GM18499 (cell line): ENCODE data around the gene KRT85.

Experiments
- ATAC-seq: cut with Tn5 transposase; IDR thresholded peaks from one replicate; pipeline ENCODE4 v1.9.1; 2021; ENCODE audit warnings: moderate number of reproducible peaks; ENCODE audit not compliant: insufficient read depth, unreplicated experiment

The KRT85 gene

DNA sequence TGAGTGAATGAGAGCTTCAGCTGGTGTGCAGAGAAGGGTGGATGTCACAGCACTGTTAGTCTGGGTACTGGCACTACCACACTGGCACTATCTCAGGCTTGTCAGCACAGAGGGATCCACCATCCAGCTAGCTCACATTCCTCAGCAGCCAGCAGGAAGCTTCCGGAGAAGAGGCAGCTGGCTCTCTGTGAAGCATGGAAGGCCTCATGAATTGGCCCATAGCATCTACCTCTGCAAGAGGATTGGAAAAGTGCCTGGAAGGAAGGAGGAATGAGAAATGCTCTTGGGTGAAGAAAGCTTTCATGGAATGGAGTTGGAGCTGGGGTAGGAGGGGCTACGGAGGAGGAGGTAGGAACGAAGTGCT is 56.0 kb downstream of the KRT85 start:
- no peak for ATAC-seq

DNA sequence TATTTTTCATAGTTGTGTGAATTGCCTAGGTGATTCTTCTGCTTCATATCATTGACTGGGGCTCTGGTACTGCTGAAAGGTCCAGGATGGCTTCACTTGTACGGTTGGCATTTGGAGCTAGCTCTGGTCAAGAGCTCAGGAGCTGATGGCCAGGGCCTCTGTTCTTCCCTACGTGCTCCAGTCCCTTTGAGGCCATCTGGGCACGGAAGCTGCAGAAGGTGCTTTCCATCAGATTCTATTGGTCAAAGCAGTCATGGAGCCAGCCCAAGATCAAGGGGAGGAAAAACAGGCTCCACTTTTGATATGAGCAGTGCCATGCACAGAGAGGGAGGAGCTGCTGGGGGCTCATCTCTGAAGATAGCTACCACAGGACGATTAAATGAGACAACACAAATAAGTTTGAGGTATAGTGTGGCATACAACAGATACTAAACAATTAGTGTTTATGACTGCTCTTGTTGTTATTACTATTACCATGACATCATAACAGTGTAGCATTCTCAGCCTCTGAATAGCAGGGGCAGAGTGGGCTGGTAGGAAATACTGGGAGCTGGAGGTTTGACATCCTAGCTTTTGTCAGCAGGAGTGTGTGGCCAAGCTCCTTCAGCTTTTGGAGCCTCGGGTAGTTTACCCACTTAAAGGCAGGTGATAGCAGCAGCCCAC is 56.5 kb downstream of the KRT85 start:
- no peak for ATAC-seq
